Measurements from ENCODE around the gene STARD5. TPM values are rescaled to one million over a fixed set of nuclear protein-coding genes. Genes with fewer than 3 reads are reported as not detected.

STARD5 gene
- total RNA-seq, 5 donors from 2014 or later (not counting 1 experiment from before 2014, with no cell fraction given): 5.8 to 8.5 (median 7.3) TPM

- peak overlapping the region in 1 of 2 donors; percentile 40 for H3K27ac Mint-ChIP-seq
- whole genome bisulfite sequencing (ENCODE audit: insufficient coverage): 0% methylated on average over 6 of the region's 14 CpGs
These were observed 57.8 kb downstream of the STARD5 start for GRCh38 chr15:81265944-81266775.

DNA sequence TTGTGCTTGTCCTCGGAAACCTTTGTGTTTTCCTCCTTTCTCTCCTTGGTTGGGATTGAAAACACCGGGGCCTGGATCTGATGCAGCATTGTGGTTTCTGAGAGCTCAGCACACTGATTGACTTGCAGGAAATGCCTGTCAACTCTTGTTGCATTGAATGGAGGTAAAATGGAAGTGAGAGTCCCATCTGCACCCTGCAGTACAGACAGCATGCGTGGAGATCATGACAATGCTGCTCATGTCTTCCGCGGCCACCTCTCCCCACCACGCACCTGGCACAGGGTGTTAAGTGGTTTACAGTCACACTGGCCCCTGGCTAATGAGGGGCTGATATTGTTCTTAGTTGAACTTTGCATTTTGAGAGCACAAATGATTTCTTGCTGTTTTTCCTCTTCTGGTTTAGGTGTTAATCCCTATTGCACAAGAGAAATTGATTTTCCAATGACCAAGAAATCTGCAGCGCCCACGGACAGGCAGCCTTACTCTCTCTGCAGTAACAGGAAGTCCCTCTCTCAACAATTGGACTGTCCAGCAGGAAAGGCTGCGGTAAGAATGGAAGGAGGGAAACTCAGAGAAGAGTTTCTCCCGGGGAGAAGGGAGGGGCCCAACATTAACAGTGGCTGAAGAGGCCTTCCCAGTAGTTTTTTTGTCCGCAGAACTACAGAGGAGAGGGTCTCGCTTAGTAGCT, 58.5 kb downstream of the STARD5 start:
- peak overlapping the region in 2 of 3 donors; percentile 54 to 64 for H3K4me3 Mint-ChIP-seq
- ChIA-PET CTCF (interaction anchor here (0.6 to 4.1 kb wide), 68 partner anchors 9 to 874 kb away, joined by 3 to 67 read pairs (median 5); partner anchors contain the start of genes STARD5 (in 1 of the 2) and TLNRD1 (in 1 of the 2)), POLR2A (no interaction called here)
- Histone ChIP-seq H3K4me1 (ENCODE audit: control insufficient read depth in 1 of 2, extremely low read depth in 1 of 2, insufficient read depth in 2 of 2, low read length in 2 of 2) (peaks cover 25 to 31% of the 10 kb centered on the region in 2 experiments), H3K27me3 (replicated peaks in 1 of 2; ENCODE audit: control insufficient read depth in 2 of 2, extremely low read depth in 1 of 2, insufficient read depth in 2 of 2, low read length in 1 of 2) (peaks cover 0 to 19% of the 10 kb centered on the region in 2 experiments), H3K27ac (ENCODE audit: low read length) (no peak overlapping the region), H3K36me3 (ENCODE audit: control insufficient read depth in 2 of 2, extremely low read depth in 1 of 2, insufficient read depth in 1 of 2, low read length in 1 of 2) (no peaks in the 10 kb centered on the region), H3K4me3 (ENCODE audit: control insufficient read depth in 1 of 2, extremely low read depth in 1 of 2, low read length in 1 of 2) (peak overlapping the region; percentile 0 to 49), H3K9me3 (no peaks in the 10 kb centered on the region)
- peak in 1 of 4 experiments; percentile 20 for ATAC-seq (replicated peaks in 1 of 4)
- DNase-seq: no peak
- no peaks in the 10 kb centered on the region for H3K9me3 Mint-ChIP-seq
- peaks cover 27 to 37% (median 36%) of the 10 kb centered on the region in 3 donors for H3K4me1 Mint-ChIP-seq
- H3K27me3 Mint-ChIP-seq: no peaks in the 10 kb centered on the region
- no peak overlapping the region for H3K27ac Mint-ChIP-seq
- H3K36me3 Mint-ChIP-seq: no peaks in the 10 kb centered on the region
- WGBS (ENCODE audit: insufficient coverage): 3% methylated on average over 3 of the region's 12 CpGs

More at GRCh38 chr15:81265944-81266775, 57.8 kb downstream of the STARD5 start:
- Histone ChIP-seq H3K36me3 (ENCODE audit: control insufficient read depth in 2 of 2, extremely low read depth in 1 of 2, insufficient read depth in 1 of 2, low read length in 1 of 2) (no peaks in the 10 kb centered on the region), H3K4me1 (ENCODE audit: control insufficient read depth in 1 of 2, extremely low read depth in 1 of 2, insufficient read depth in 2 of 2, low read length in 2 of 2) (peaks cover 25 to 31% of the 10 kb centered on the region in 2 experiments), H3K27ac (ENCODE audit: low read length) (no peak overlapping the region), H3K27me3 (replicated peaks in 1 of 2; ENCODE audit: control insufficient read depth in 2 of 2, extremely low read depth in 1 of 2, insufficient read depth in 2 of 2, low read length in 1 of 2) (peaks cover 0 to 17% of the 10 kb centered on the region in 2 experiments), H3K4me3 (ENCODE audit: control insufficient read depth in 1 of 2, extremely low read depth in 1 of 2, low read length in 1 of 2) (peak overlapping the region; percentile 0 to 49), H3K9me3 (no peaks in the 10 kb centered on the region)
- H3K4me1 Mint-ChIP-seq: peaks cover 27 to 37% (median 36%) of the 10 kb centered on the region in 3 donors
- ATAC-seq (replicated peaks in 1 of 4): peak; percentile 89 to 91 (median 90)
- ChIA-PET CTCF (interaction anchor here (0.5 to 4.1 kb wide), 94 partner anchors 9 to 1833 kb away, joined by 3 to 67 read pairs (median 4); partner anchors contain the start of genes STARD5 (in 1 of the 2) and TLNRD1 (in 1 of the 2)), POLR2A (interaction anchor here in 1 of 2 donors (0.5 kb wide), 1 partner anchor 292 kb away, joined by 4 read pairs; no protein-coding TSS in a partner anchor)
- no peaks in the 10 kb centered on the region for H3K27me3 Mint-ChIP-seq
- H3K9me3 Mint-ChIP-seq: no peaks in the 10 kb centered on the region
- H3K4me3 Mint-ChIP-seq: peak overlapping the region; percentile 64 to 72 (median 64)
- H3K36me3 Mint-ChIP-seq: no peaks in the 10 kb centered on the region
- peak; percentile 47 to 89 (median 75) for DNase-seq

DNA sequence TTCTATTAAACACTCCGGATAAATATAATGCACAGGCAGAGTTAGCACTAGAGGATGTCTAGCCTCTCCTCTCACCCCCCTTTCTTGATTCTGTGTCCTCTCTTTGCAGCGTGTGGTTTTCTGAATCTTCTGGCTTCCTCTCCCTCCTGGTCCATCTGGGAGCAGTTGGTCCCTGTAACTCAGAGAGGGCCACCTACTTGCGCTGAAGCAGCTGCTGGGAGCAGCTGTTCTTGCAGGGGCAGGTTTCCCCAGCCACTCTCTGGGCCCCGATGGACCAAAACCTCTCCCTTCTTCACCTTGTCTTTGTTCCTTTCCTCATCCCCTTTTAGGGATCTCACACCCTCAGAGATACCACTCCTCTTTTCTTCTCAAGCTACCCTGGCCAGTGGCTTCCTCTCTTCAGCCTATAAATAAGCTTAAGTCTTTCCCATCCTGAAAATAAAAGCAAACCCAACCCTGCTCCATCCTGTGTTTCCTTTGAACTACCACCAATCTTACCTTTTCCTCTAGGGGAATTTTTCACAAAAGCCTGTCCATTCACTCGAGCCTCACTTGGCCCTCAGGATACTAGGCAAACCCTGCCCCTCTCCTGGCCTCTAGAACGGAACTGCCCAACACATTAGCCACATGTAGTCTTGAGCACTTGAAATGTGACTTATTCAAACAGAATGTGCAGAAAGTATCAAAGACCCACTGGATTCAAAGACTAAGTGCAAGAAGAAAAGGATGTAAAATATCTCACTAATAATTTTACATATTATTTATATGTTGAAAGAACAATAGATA, 59.7 kb downstream of the STARD5 start:
- Histone ChIP-seq H3K27me3 (replicated peaks in 1 of 2; ENCODE audit: control insufficient read depth in 2 of 2, extremely low read depth in 1 of 2, insufficient read depth in 2 of 2, low read length in 1 of 2) (peaks cover 0 to 19% of the 10 kb centered on the region in 2 experiments), H3K27ac (ENCODE audit: low read length) (no peak overlapping the region), H3K4me3 (ENCODE audit: control insufficient read depth in 1 of 2, extremely low read depth in 1 of 2, low read length in 1 of 2) (no peak overlapping the region), H3K36me3 (ENCODE audit: control insufficient read depth in 2 of 2, extremely low read depth in 1 of 2, insufficient read depth in 1 of 2, low read length in 1 of 2) (no peaks in the 10 kb centered on the region), H3K4me1 (ENCODE audit: control insufficient read depth in 1 of 2, extremely low read depth in 1 of 2, insufficient read depth in 2 of 2, low read length in 2 of 2) (peaks cover 20 to 27% of the 10 kb centered on the region in 2 experiments), H3K9me3 (no peaks in the 10 kb centered on the region)
- Mint-ChIP-seq H3K27ac (no peak overlapping the region), H3K9me3 (no peaks in the 10 kb centered on the region), H3K4me1 (peaks cover 25 to 36% (median 33%) of the 10 kb centered on the region in 3 donors), H3K27me3 (no peaks in the 10 kb centered on the region), H3K36me3 (no peaks in the 10 kb centered on the region), H3K4me3 (no peak overlapping the region)
- no peak for ATAC-seq (replicated peaks in 1 of 4)
- DNase-seq: no peak
- WGBS (ENCODE audit: insufficient coverage): 74% methylated on average over 4 of the region's 6 CpGs
- ChIA-PET POLR2A (no interaction called here), CTCF (interaction anchor here (0.9 to 1.7 kb wide), 3 partner anchors 101 to 156 kb away, joined by 3 to 8 read pairs (median 5); no protein-coding TSS in a partner anchor)

DNA sequence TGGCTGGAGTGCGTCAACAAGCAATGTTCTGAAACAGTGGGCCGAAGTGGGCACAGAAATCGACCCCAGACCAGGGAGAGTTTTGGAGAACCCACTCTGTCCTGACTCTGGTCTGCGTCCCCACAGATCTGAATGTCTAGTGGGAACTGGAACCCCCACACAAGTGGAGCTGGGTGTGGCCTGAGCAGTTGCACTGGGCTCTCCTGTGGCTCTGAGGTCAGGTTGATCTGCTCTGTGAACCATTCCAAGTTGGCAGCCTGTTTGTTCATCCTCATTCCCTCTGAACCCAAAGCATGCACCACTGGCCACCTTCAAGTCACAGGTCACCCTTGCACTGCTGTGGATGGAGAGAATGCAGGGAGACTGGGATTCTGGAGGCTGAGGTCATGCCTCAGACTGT, 60.5 kb downstream of the STARD5 start:
- DNase-seq (no peak), ATAC-seq (replicated peaks in 1 of 4) (no peak)
- no peaks in the 10 kb centered on the region for H3K9me3 ChIP-seq
- CTCF ChIA-PET: interaction anchor here (0.8 to 1.7 kb wide), 8 partner anchors 9 to 155 kb away, joined by 3 to 8 read pairs (median 4); no protein-coding TSS in a partner anchor
- H3K4me1 ChIP-seq (ENCODE audit: control insufficient read depth in 1 of 2, extremely low read depth in 1 of 2, insufficient read depth in 2 of 2, low read length in 2 of 2): peaks cover 13 to 19% of the 10 kb centered on the region in 2 experiments
- H3K27me3 ChIP-seq (replicated peaks in 1 of 2; ENCODE audit: control insufficient read depth in 2 of 2, extremely low read depth in 1 of 2, insufficient read depth in 2 of 2, low read length in 1 of 2): peaks cover 0 to 19% of the 10 kb centered on the region in 2 experiments
- Mint-ChIP-seq H3K27ac (no peak overlapping the region), H3K9me3 (no peaks in the 10 kb centered on the region), H3K36me3 (no peaks in the 10 kb centered on the region), H3K4me3 (no peak overlapping the region), H3K27me3 (no peaks in the 10 kb centered on the region), H3K4me1 (peaks cover 21 to 30% (median 28%) of the 10 kb centered on the region in 3 donors)
- no peak overlapping the region for H3K4me3 ChIP-seq (ENCODE audit: control insufficient read depth in 1 of 2, extremely low read depth in 1 of 2, low read length in 1 of 2)
- H3K36me3 ChIP-seq (ENCODE audit: control insufficient read depth in 2 of 2, extremely low read depth in 1 of 2, insufficient read depth in 1 of 2, low read length in 1 of 2): no peaks in the 10 kb centered on the region
- POLR2A ChIA-PET: no interaction called here
- no peak overlapping the region for H3K27ac ChIP-seq (ENCODE audit: low read length)
- WGBS (ENCODE audit: insufficient coverage): 87% methylated on average over 4 of the region's 4 CpGs

DNA sequence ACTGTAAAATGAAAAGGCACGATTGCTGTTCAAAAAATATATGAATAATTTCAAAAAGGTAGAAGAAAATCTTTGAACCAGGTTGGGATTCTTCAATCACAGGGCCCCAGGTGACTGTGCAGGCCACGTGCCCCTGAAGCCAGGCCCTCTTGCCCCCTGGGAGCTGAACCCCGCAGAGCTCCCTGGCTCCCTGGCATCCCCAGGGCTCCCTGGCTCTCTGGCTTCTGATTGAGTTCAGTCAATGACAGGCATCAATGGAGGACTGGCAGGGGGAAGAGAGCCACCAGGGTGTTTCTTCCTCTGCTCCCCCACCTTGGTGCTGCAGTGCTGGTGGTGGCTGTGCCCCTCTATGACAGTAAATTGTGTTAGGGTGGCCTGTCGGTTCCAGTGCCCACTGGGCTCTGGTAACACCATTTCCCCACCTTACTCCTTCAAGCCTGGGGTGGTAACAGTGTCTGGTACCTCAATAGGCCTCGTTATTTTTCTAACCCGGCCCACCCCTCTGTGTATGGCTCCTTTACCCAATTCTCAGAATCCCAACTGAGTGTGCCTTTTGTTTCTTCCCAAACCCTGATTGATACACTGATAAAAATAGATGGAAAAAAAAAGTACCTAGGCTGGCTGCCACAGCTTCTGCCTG, 62.6 kb downstream of the STARD5 start:
- H3K4me1 Mint-ChIP-seq: peaks cover 15 to 20% (median 15%) of the 10 kb centered on the region in 3 donors
- Histone ChIP-seq H3K4me3 (ENCODE audit: control insufficient read depth in 1 of 2, extremely low read depth in 1 of 2, low read length in 1 of 2) (no peak overlapping the region), H3K36me3 (ENCODE audit: control insufficient read depth in 2 of 2, extremely low read depth in 1 of 2, insufficient read depth in 1 of 2, low read length in 1 of 2) (no peaks in the 10 kb centered on the region), H3K27ac (ENCODE audit: low read length) (no peak overlapping the region), H3K27me3 (replicated peaks in 1 of 2; ENCODE audit: control insufficient read depth in 2 of 2, extremely low read depth in 1 of 2, insufficient read depth in 2 of 2, low read length in 1 of 2) (peaks cover 0 to 22% of the 10 kb centered on the region in 2 experiments), H3K9me3 (no peaks in the 10 kb centered on the region), H3K4me1 (ENCODE audit: control insufficient read depth in 1 of 2, extremely low read depth in 1 of 2, insufficient read depth in 2 of 2, low read length in 2 of 2) (peaks cover 8 to 13% of the 10 kb centered on the region in 2 experiments)
- no peak overlapping the region for H3K4me3 Mint-ChIP-seq
- ChIA-PET CTCF (no interaction called here), POLR2A (interaction anchor here in 1 of 2 donors (0.8 kb wide), 1 partner anchor 146 kb away, joined by 3 read pairs; no protein-coding TSS in a partner anchor)
- ATAC-seq (replicated peaks in 1 of 4): no peak
- WGBS (ENCODE audit: insufficient coverage): 83% methylated on average over 1 of the region's 6 CpGs
- H3K27ac Mint-ChIP-seq: no peak overlapping the region
- H3K36me3 Mint-ChIP-seq: no peaks in the 10 kb centered on the region
- peaks cover 0 to 10% of the 10 kb centered on the region in 2 donors for H3K27me3 Mint-ChIP-seq
- no peaks in the 10 kb centered on the region for H3K9me3 Mint-ChIP-seq
- DNase-seq: no peak

Measured in T-cell (primary cell).